Femur (tissue), 1 donor: ENCODE measurements around the gene TEX38.
"Not testable (repeated sequence)": the region's sequence is repeated elsewhere in the genome, so short reads cannot be mapped to it uniquely, and the experiment has no call there.

ENCODE experiments used
- DNase-seq: peaks from one replicate; pipeline ENCODE4 v3.0.0-alpha.2; 2017

Gene TEX38

DNA sequence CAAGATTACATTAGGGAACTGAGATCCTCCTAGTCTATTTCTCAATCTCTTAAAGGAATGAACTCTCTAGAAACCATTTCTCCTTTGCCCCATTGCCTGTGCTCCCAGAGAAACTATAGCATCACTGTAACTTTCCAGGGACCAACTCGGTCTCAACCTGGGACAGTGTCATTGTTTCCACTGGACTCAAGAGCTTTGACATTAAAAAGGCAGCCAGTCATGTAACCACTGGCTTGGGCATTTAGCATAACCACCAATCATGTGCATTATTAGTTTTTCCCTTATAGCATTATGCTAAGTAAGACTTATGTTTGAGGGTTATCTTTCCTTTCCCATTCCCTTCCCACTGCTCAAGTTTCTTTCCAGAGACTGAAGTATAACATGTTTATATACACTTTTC is 18.2 kb downstream of the TEX38 start:
- no peak for DNase-seq

DNA sequence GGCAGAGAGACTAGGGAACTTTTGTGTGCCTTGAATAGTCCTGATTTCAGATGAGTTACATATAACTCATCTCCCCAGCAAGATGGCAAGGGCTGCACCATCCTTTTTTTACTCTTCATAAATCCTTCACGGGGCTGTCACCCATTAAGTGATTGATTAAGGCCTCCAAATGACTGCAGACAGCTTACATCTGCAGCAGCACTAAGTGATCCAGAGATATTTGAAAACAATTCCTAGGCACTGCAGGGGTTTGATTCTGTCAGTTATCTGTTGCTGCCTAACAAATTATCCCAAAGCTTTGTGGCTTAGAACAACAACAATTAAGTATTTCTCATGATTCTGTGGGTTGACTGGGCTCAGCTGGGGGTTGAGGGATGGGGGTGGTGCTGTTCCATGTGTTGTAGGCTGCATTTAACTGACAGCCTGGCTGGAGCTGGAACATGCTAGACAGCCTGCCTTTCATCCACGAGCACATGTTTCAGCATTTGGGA is 19.3 kb downstream of the TEX38 start:
- DNase-seq, result no peak

DNA sequence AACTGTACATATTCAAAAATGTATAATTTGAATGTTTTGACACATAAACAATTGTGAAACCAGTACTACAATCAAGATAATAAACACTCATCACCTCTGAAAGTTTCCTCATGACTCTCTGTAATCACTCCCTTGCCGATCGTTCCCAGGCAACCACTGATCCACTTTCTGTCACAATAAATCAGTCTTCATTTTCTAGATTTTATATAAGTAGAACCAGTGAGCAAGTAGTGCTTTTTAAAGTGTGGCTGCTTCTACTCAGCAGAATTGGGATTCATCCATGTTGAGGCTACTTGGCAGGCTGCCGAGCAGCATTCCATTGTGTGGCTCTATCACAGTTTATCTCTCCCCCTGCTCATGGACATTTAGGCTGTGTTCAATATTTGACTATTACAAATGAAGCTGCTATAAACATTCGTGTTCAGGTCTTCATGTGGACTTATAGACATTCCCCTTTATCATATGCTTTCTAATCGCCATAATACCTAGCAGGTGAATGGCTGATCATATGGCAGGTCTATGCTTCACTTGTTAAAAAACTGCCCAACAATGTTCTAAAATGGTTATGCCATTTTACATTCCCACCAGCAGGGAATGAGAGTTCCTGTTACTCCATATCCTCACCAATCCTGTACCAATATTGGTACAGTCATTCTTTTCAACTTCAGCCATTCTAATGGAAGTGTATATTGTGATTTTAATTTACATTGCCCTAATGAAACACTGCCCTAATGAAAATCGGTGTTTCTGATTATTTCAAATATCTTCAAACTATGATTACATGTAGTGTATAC is 20.5 kb downstream of the TEX38 start:
- no peak for DNase-seq

DNA sequence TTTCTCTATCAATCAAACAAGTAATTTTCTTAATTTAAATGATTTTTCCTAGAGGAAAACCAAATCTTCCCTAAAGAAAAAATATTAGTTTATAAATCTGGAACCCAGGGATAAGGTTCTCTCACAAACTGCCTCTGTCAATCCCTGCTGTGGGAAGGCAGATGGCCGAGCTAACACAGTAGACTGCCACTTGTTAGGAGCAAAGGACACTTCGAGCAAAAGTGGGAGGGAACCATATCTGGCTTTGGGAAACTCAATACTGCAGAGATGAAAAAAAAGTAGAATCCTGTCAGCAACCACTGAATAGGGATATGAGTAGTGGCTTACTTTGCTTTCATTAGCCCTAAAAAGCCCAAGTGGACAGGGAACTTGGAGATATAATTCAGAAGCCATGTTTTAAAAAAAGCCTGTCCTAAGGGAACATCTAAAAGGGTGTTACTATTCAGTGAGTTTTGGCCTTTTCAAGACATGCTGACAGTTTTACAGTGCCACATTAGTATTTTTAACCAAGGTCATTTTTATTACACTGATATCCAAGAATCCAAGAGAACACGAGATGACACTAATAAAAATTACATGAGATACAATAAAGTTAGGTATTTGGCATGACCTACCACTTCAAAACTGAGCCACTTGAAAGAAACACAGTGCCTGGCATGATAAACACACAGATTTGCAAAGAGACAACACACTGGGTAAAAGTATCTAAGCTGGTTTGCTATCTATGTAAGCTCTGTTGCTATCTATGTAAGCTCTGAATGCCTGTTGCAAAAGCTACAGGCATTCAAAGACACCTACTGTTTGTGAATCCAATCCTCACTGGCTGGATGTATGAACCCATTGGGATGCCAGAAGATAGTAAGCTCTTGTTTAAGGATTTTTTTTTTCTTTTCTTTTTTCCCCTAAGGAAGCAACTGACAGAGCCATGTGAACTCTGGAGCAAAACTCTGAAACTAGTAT is 21.4 kb downstream of the TEX38 start:
- DNase-seq, result no peak

DNA sequence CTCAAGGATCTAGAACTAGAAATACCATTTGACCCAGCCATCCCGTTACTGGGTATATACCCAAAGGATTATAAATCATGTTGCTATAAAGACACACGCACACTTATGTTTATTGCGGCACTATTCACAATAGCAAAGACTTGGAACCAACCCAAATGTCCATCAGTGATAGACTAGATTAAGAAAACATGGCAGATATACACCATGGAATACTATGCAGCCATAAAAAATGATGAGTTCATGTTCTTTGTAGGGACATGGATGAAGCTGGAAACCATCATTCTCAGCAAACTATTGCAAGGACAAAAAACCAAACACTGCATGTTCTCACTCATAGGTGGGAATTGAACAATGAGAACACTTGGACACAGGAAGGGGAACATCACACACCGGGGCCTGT is 23.0 kb downstream of the TEX38 start:
- not testable (repeated sequence) for DNase-seq

DNA sequence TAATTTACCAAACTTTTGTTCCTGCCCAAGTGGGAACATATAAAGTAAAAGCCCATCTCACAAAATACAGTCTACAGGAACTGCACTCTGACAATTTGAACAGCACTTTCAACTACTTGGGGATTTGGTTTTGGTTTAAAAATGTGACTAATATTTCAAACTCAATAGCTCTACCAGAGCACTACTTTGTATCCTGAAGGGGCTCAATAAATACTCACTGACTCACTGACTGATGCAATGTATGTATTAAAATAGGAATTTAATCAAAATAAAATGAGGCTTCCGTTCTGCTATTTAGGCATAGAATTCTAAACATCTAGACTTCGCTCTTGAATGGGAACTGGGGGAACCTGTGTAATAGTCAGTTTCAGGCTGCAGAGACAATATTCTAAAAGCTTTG is 25.4 kb downstream of the TEX38 start:
- no peak for DNase-seq

DNA sequence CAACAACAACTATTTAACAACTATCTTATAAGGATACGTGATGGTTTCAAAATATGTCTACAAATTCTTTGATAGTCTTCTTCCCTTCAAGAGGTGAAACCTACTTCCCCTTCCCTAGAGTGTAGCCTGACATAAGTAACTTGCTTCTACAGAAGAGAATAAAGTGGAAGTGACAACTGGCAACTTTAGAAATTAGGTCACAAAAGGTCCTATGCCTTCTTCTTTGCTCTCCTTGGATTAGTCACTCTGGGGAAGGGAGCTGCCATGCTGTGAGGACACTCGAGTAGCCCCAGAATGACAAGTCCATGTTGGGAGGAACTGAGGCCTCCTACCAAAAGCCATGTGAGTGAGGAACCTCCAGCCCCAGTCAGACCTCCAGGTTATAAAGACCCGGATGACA is 28.0 kb downstream of the TEX38 start:
- DNase-seq, result no peak

DNA sequence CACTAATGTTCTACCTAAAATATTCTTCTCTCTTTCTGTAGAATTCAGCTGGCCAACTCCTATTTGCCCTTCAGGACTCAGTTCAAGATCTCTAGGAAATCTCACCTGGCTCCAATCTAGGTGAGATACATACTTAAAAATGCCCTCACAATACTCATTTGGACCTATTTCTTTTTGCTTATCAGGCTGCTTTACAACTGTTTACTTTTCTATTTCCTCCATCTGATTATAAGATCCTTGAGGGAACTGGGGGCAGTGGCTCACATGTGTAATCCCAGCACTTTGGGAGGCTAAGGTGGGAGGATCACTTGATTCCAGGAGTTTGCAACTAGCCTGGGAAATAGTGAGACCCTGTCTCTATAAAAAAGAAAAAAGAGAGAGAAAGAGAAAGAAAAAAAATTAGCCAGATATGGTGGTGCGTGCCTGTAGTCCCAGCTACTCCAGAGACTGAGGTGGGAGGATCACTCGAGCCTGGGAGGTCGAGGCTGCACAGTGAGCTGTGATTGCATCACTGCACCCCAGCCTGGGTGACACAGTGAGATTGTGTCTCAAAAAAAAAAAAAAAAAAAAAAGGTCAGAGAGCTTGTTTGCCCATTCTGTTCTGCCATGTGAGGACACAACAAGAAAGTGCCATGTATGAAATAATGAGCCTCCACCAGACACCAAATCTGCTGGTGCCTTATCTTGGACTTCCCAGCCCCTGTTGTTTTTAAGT is 32.4 kb downstream of the TEX38 start:
- no peak for DNase-seq

DNA sequence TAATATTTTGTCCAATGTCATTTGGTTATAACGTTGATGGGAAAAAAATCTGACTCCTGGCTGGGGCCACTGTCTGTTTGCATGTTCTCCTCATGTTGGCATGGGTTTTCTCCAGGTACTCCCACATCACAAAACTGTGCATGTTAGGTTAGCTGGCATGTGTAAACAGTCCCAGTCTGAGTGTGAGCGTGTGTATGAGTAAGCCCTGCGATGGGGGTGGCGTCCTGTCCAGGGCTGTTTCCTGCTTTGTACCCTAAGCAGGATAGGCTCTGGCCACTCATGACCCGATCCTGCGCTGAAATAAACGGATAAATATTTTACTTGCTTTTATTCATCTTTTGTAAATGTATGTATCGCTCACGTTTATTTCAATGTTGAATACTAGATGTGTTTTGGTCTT is 33.8 kb downstream of the TEX38 start:
- DNase-seq, result no peak

DNA sequence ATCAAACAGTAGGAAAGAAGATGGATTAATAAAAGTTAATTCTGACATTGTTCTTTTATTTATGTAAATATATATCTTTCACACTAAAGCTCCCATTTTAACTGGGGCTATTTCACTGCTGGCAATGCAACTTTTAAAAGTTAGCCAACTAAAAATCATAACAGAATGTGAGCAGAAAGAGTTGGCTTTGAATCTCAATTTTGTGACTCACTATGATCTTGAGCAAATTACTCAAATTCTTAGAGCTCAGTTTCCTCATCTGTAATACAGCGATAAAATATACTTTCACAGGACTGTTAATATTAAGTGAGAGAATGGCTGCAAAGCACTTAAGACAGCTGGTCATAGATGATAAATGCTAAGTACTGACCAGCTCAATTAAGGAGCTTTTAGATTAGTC is 36.5 kb downstream of the TEX38 start:
- no peak for DNase-seq

DNA sequence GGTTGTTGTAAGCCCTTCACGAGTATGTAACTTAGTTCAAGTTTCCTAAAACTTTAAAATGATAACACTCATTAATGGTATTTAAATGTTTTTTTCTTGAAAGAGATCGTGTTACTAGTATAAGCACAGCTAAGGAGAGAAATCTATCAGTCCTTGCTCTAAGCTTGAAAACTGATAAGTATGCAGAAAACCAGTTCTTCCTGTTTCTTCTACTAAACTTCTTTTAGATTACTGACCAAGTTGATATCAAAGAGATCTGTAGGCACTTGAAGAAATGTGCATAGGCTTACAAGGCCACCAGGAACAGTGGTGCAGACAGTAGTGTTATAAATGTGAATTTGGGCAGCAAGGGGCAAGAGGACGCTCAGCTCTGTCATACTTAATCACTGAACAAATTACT is 43.3 kb downstream of the TEX38 start:
- no peak for DNase-seq

DNA sequence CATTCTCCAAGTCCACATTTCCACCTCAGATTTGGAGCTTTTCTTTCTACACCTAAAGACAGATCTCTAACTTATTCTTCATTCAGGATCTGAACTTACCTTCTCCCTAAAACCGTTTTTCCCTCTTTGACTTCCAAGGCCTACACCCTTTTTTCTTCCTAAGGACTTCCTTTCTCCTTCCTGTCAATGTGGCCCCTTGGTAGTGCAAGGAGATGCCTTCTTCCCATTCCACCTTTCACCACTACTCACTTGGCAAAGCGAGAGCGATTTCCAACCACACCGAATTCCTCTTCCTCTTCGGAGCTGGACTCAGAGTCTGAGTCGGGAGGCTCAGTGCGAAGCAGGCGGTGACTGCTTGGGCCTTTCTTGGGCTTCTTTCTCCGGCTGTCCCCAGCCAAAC is 46.0 kb downstream of the TEX38 start:
- no peak for DNase-seq

DNA sequence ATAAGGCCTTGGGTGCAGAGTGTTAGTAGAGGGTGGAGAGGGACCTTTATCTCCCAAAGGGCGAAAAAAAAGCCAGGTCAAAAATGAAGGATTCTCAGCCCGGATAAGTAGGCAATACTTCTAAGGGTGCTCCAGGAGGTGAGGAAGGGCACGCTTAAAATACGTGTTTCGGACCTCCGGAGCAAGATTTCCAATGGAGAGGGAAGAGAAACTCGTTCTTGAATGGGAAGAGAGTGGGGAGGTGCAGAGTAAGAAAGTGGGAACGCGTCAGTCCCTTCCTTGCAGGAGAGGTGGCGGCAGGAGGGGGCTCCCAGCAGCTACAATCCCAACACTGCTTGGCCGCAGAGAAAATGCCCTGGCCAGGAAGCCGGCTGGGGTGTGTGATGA is 46.7 kb downstream of the TEX38 start:
- DNase-seq, result no peak

DNA sequence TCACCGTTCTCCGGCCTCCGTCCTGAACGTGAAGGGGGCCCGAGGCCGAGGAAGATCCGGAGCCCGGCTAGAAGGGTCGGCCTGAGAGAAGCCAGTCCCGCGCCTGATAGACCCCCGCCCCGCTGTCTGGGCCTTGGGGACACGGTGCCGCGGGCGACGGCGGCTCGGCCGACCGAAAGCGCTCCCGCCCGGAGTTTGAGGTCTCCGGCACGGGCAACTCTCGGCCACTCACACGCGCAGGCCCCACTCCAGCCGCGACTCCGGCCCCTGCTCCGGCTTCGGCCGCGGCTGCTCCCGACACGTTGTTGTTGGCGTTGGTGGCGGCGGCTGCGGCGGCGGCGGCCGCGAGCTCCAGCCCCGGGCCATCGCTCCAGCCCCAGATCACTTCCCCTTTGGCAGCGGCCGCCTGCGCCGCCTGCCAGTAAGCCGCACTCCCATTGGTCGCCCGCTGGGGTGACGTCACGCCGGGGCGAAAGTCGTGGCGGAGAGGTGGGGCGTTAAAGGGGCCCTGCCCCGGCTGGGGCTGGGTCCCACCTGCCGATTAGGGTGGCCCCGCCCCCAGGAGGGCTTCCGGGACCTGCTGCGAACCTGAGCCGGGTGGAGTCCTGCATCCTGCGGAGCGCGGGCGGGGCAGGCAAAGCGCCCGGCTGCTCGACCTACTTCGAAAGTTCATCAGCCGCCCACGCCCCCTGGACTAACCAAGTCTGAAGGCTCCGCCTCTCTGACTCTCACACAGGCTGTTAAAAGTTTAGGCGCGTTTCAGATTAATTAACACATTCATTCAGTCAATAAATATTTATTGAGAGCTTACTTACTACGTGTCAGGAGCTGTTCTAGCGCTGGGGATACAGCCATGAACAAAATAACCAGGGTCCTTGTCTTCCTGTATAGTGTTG is 47.3 kb downstream of the TEX38 start, which contains the start of gene EFCAB14:
TSS of gene EFCAB14 (minus strand) at position 388 of the 896 bp plus-strand sequence. CDS start 1,027 bp downstream, outside the sequence.
- DNase-seq, result peak; percentile 97

DNA sequence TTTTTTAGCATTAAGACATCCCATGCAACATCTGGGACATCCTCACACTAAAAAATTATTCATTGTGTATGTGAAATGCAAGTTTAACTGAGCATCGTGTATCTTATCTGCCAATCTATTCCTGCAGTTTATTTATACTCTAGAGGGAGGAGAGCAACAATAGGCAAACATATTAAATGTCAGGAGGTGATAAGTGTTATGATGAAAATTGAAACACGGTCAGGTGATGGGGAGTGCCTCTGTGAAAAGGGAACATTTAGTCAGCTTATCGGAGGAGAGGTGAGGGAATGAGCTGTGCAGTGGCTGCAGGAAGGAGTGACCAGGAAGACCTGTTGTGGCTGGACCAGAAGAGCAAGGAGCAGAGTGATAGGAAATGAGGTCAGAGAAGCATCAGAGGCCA is 48.0 kb downstream of the TEX38 start:
- no peak for DNase-seq

DNA sequence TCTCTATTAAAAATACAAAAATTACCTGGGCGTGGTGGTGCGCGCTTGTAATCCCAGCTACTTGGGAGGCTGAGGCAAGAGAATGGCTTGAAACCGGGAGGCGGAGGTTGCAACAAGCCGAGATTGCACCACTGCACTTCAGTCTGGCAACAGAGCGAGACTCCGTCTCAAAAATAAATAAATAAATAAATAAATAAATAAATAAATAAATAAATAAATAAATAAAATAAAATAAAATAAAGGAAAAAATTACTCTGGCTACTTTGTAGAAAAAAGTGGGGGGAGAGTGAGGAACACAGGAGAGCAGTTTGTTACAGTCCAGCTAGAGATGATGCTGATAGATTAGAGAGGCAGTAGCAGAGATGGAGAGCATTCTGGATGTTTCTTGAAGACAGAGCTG is 48.7 kb downstream of the TEX38 start:
- DNase-seq, result not testable (repeated sequence)

DNA sequence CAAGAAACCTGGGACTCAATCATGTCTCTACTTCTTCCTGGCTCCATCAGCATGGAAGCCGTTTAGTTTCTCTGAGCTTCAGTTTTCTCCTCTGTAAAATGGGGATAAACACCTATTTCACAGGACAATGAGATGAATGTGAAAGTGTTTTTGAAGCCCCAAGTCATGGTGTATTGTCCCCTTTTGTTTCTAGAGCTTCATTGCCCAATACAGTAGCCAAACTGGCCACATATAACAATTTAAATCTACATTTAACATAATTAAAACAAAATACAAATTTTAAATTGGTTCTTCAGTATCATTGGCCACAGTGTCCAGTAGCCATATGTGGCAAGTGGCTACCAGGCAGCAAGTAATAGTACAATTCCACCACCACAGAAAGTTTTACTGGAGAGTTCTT is 49.5 kb downstream of the TEX38 start:
- DNase-seq, result no peak

DNA sequence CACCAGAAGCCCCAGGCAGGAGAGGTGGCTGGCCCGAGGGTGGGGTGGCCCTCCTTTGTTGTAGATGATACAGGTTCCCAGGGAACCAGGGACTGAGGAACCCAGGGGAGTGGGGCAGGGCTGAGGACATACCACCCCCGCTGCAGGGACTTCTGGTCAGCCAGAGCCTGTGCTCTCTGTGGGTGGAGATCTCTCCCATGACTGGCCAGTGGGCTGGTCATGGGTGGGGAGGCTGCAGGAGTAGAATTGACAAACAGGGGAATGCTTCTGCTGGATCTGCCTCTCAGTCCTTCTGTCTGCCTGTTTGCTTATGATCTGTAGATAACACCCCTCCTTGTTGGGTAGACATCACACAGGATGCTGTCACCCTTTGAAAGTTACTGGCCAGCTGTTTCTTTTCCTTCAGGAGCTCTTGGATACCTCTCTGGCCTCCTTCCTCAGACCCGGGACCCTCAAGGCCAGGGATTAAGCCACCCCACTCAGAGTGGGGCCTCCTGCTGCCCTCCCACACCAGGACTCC is 50.1 kb downstream of the TEX38 start:
- no peak for DNase-seq
